B cell (primary cell): ENCODE measurements around the gene DDX10. TPM values are rescaled to one million over a fixed set of nuclear protein-coding genes. Genes with fewer than 3 reads are reported as not detected.

Experiments
- ATAC-seq: fragments of 200-7000 bp; cut with Tn5 transposase; one replicate; pipeline ENCODE4 v1.10.0; 2021; ENCODE audit warnings: low read depth, mild to moderate bottlenecking, moderate number of reproducible peaks, moderate library complexity
- CTCF ChIA-PET: fragments of 350-600 bp; sonication (Branson Sonifier 250); formaldehyde crosslinking; loops from one replicate; lab custom pipeline; 2021; ENCODE audit warnings: antibody characterized with exemption, inconsistent platforms; lab: Charles Lee
- POLR2A ChIA-PET: fragments of 350-600 bp; sonication (Branson Sonifier 250); formaldehyde crosslinking; loops from one replicate; lab custom pipeline; 2021; ENCODE audit warnings: antibody characterized with exemption; lab: Charles Lee
- DNase-seq: peaks from one replicate; pipeline ENCODE4 v3.0.0; 2013
- H2AFZ ChIP-seq: 2 replicates; pipeline ENCODE4 v1.6.1; 2012; ENCODE audit warnings: mild to moderate bottlenecking, low read depth, low read length; ENCODE audit not compliant: insufficient read depth, poor library complexity, severe bottlenecking
- H3K27ac ChIP-seq, 2 donors: 1 replicate in 1 of 2; 2 replicates in 1 of 2; pipeline ENCODE4 v1.5.1; 2012 to 2013; ENCODE audit warnings: low read length in 2 of 2, mild to moderate bottlenecking in 2 of 2, moderate library complexity in 1 of 2
- H3K27me3 ChIP-seq, 4 experiments: fragments of 200-600 bp in 1 of 4; sonication (generic) in 1 of 4; replicated peaks in 1 of 4; 1 replicate in 2 of 4; 2 replicates in 2 of 4; pipeline versions ENCODE4 v1.6.1 to v1.7.0; 2013 to 2016; ENCODE audit warnings: low read length in 3 of 4, mild to moderate bottlenecking in 2 of 4, mixed read lengths in 1 of 4, moderate library complexity in 1 of 4; ENCODE audit not compliant: insufficient read depth in 4 of 4, control insufficient read depth in 3 of 4; ENCODE audit errors: control extremely low read depth in 1 of 4
- H3K36me3 ChIP-seq, 2 experiments: replicated peaks in 1 of 2; 1 replicate in 1 of 2; 2 replicates in 1 of 2; pipeline versions ENCODE4 v1.6.1 to v1.7.1; 2013; ENCODE audit warnings: low read length in 1 of 2; ENCODE audit not compliant: insufficient read depth in 2 of 2, control insufficient read depth in 1 of 2; ENCODE audit errors: control extremely low read depth in 1 of 2, extremely low read depth in 1 of 2
- H3K4me1 ChIP-seq, 2 donors: fragments of 200-600 bp in 1 of 2; sonication (generic) in 1 of 2; 1 replicate in 1 of 2; 2 replicates in 1 of 2; pipeline versions ENCODE4 v1.5.1 to v1.6.1; 2013 to 2017; ENCODE audit warnings: low read length in 2 of 2; ENCODE audit not compliant: control insufficient read depth in 2 of 2, insufficient read depth in 2 of 2
- H3K4me2 ChIP-seq: replicated peaks from 2 replicates; pipeline ENCODE3; 2012; ENCODE audit warnings: mild to moderate bottlenecking, low read depth, low read length; ENCODE audit not compliant: poor library complexity, severe bottlenecking
- H3K4me3 ChIP-seq, 5 experiments: fragments of 200-600 bp in 1 of 5; sonication (generic) in 1 of 5; 1 replicate in 3 of 5; 2 replicates in 2 of 5; pipeline versions ENCODE4 v1.5.1 to v1.7.0; 2011 to 2016; ENCODE audit warnings: low read length in 4 of 5, mild to moderate bottlenecking in 4 of 5, low read depth in 2 of 5, control low read depth in 1 of 5, moderate library complexity in 1 of 5; ENCODE audit not compliant: insufficient read depth in 1 of 5; ENCODE audit errors: control extremely low read depth in 1 of 5, extremely low read depth in 1 of 5
- H3K79me2 ChIP-seq: fragments of 200-600 bp; sonication (generic); one replicate; pipeline ENCODE4 v1.6.0; 2016; ENCODE audit warnings: low read length; ENCODE audit not compliant: control insufficient read depth, insufficient read depth
- H3K9ac ChIP-seq: fragments of 200-600 bp; sonication (generic); 2 replicates; pipeline ENCODE4 v1.6.1; 2017; ENCODE audit warnings: mild to moderate bottlenecking, low read length, moderate library complexity
- H3K9me3 ChIP-seq, 3 donors: one replicate each; pipeline versions ENCODE4 v1.6.1 to v1.7.1; 2013; ENCODE audit warnings: low read length in 2 of 3; ENCODE audit not compliant: control insufficient read depth in 2 of 3, insufficient read depth in 1 of 3; ENCODE audit errors: control extremely low read depth in 1 of 3
- H4K20me1 ChIP-seq: 2 replicates; pipeline ENCODE4 v1.6.0; 2012; ENCODE audit warnings: mild to moderate bottlenecking, low read length; ENCODE audit not compliant: insufficient read depth, control insufficient read depth, poor library complexity, severe bottlenecking
- H3K27ac Mint-ChIP-seq: one replicate; pipeline ENCODE4 v1.8.0; 2021; ENCODE audit warnings: mixed read lengths
- H3K27me3 Mint-ChIP-seq: one replicate; pipeline ENCODE4 v1.8.0; 2021; ENCODE audit warnings: mixed read lengths
- H3K4me1 Mint-ChIP-seq: one replicate; pipeline ENCODE4 v1.8.0; 2021; ENCODE audit warnings: mixed read lengths
- H3K4me3 Mint-ChIP-seq: one replicate; pipeline ENCODE4 v1.8.0; 2021; ENCODE audit warnings: mixed read lengths
- H3K9me3 Mint-ChIP-seq: one replicate; pipeline ENCODE4 v1.8.0; 2022; ENCODE audit warnings: mixed read lengths; ENCODE audit not compliant: insufficient read depth
- EZH2 ChIP-seq: IDR thresholded peaks from 2 replicates; pipeline ENCODE4 v1.6.1; 2012; ENCODE audit warnings: borderline replicate concordance, low read depth, mild to moderate bottlenecking, moderate library complexity, low read length; ENCODE audit not compliant: insufficient read depth, poor library complexity, severe bottlenecking
- WGBS: methylation state at CpG from one replicate; pipeline ENCODE4 v1.1.5; 2013; ENCODE audit warnings: missing lambda C conversion rate; ENCODE audit not compliant: insufficient coverage; 5-methylcytosine and 5-hydroxymethylcytosine counted together
- intact Hi-C: fragments of 100-400 bp; cut with micrococcal nuclease; formaldehyde crosslinking; loops from one replicate; pipeline ENCODE4 v1.10.0; 2022
- polyA plus RNA-seq: library from polyadenylated mRNA; depleted of rRNA; stranded (reverse); fragments of >200 nt; gene quantifications from 2 replicates; pipeline ENCODE4 v1.2.3, GENCODE V29; 2012
- total RNA-seq, 2 donors: library from RNA; stranded (reverse); fragments of 120-200 nt in 1 of 2; gene quantifications; 1 replicate in 1 of 2; 2 replicates in 1 of 2; pipeline versions ENCODE4 v1.2.3 to v1.2.4, GENCODE V29; 2013 to 2022
- TF ChIP-seq, protein P1 (sequence below): fragments of 200-600 bp; IDR thresholded peaks from one replicate; pipeline ENCODE4 v1.8.0; 2022; ENCODE audit warnings: antibody characterized with exemption, mild to moderate bottlenecking

DDX10 gene
- total and polyA plus RNA-seq, 2 donors (not counting 1 experiment from before 2014, with no cell fraction given) = 15.6 to 30.6 TPM

DNA sequence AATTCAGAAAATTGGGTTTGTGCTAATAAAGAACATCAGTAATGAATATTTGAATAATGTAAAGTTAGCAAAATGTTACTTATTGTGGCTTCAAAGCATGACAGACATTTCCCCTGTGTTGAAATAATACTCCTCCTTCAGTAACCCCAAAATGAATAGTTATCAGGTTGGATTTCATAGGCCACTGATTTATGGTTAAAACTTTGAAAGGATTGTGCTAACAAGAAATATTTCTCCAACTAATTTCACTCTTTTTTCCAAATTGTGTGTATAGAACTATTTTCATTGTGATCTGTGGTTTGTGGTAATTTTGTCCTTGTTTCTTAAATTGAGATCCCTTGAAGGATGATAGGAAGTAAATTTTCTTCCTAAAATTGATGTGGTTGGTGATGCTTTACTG, 7.9 kb downstream of the DDX10 start:
- Mint-ChIP-seq H3K4me3 (no peak overlapping the region), H3K9me3 (no peaks in the 10 kb centered on the region), H3K27ac (no peak overlapping the region), H3K27me3 (no peaks in the 10 kb centered on the region), H3K4me1 (peaks cover 22% of the 10 kb centered on the region)
- Histone ChIP-seq H3K27me3 (no peaks in the 10 kb centered on the region), H3K4me3 (no peak overlapping the region), H3K9me3 (no peaks in the 10 kb centered on the region), H3K4me1 (peaks cover under 1 to 3% of the 10 kb centered on the region in 2 donors), H2AFZ (no peak overlapping the region), H3K36me3 (peaks cover 0 to 32% of the 10 kb centered on the region in 2 experiments), H4K20me1 (peaks cover 6% of the 10 kb centered on the region), H3K27ac (no peak overlapping the region), H3K9ac (no peak overlapping the region), H3K79me2 (peaks cover 36% of the 10 kb centered on the region), H3K4me2 (no peak overlapping the region)
- intact Hi-C loops = no loop called here
- ChIA-PET CTCF (no interaction called here), POLR2A (no interaction called here)
- DNase-seq = no peak
- ATAC-seq = no peak
- TF ChIP-seq, protein P1, sequence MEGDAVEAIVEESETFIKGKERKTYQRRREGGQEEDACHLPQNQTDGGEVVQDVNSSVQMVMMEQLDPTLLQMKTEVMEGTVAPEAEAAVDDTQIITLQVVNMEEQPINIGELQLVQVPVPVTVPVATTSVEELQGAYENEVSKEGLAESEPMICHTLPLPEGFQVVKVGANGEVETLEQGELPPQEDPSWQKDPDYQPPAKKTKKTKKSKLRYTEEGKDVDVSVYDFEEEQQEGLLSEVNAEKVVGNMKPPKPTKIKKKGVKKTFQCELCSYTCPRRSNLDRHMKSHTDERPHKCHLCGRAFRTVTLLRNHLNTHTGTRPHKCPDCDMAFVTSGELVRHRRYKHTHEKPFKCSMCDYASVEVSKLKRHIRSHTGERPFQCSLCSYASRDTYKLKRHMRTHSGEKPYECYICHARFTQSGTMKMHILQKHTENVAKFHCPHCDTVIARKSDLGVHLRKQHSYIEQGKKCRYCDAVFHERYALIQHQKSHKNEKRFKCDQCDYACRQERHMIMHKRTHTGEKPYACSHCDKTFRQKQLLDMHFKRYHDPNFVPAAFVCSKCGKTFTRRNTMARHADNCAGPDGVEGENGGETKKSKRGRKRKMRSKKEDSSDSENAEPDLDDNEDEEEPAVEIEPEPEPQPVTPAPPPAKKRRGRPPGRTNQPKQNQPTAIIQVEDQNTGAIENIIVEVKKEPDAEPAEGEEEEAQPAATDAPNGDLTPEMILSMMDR = no peak
- TF ChIP-seq EZH2 = no peak

DNA sequence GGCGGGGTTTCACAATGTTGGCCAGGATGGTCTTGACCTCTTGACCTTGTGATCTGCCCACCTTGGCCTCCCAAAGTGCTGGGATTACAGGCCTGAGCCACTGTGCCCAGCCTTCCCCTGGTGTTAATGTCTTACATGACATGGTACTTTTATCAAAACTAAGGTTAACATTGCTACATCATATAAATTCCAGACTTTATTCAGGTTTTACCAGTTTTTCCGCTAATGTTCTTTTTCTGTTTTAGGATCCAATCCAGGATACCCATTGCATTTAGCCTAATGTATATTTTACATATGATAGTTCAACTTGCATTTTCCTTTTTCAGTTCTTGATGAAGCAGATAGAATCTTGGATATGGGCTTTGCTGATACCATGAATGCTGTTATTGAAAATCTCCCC, 14.2 kb downstream of the DDX10 start:
- POLR2A ChIA-PET = no interaction called here

More for the DNA sequence above, 14.2 kb downstream of the DDX10 start:
- TF ChIP-seq, protein P1 = no peak
- no peak for TF ChIP-seq EZH2
- no peak overlapping the region for H3K27ac ChIP-seq
- H3K27me3 Mint-ChIP-seq = no peaks in the 10 kb centered on the region
- peaks cover 0 to 55% of the 10 kb centered on the region in 2 experiments for H3K36me3 ChIP-seq
- CTCF ChIA-PET = no interaction called here
- H3K9me3 ChIP-seq = no peaks in the 10 kb centered on the region
- H3K27ac Mint-ChIP-seq = no peak overlapping the region
- no CpG with 5 or more reads among the region's 2 CpGs for WGBS
- no peak overlapping the region for H3K9ac ChIP-seq
- ATAC-seq = no peak
- intact Hi-C loops = no loop called here
- H3K4me1 Mint-ChIP-seq = no peaks in the 10 kb centered on the region
- no peak for DNase-seq
- no peak overlapping the region for H3K4me2 ChIP-seq
- no peak overlapping the region for H3K4me3 ChIP-seq
- no peaks in the 10 kb centered on the region for H3K4me1 ChIP-seq
- H3K4me3 Mint-ChIP-seq = no peak overlapping the region
- no peaks in the 10 kb centered on the region for H3K9me3 Mint-ChIP-seq
- no peaks in the 10 kb centered on the region for H4K20me1 ChIP-seq
- H3K27me3 ChIP-seq = no peaks in the 10 kb centered on the region
- H3K79me2 ChIP-seq = no peaks in the 10 kb centered on the region
- no peak overlapping the region for H2AFZ ChIP-seq
